Measurements from ENCODE around the gene PDE4A.

GRCh38 chr19:10392120-10392519, 28.2 kb upstream of the PDE4A start:
- TF ChIP-seq POLR2A (IDR thresholded peaks at IDR 0.05), result no peak
- TF ChIP-seq, protein P1, sequence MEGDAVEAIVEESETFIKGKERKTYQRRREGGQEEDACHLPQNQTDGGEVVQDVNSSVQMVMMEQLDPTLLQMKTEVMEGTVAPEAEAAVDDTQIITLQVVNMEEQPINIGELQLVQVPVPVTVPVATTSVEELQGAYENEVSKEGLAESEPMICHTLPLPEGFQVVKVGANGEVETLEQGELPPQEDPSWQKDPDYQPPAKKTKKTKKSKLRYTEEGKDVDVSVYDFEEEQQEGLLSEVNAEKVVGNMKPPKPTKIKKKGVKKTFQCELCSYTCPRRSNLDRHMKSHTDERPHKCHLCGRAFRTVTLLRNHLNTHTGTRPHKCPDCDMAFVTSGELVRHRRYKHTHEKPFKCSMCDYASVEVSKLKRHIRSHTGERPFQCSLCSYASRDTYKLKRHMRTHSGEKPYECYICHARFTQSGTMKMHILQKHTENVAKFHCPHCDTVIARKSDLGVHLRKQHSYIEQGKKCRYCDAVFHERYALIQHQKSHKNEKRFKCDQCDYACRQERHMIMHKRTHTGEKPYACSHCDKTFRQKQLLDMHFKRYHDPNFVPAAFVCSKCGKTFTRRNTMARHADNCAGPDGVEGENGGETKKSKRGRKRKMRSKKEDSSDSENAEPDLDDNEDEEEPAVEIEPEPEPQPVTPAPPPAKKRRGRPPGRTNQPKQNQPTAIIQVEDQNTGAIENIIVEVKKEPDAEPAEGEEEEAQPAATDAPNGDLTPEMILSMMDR (IDR thresholded peaks at IDR 0.05), result no peak
